Measurements from ENCODE around the gene RAE1.

The RAE1 gene

GRCh38 chr20:57372157-57372556, 21.1 kb downstream of the RAE1 start:
- no peak for DNase-seq (ENCODE audit: low spot score)

GRCh38 chr20:57372581-57373350, 21.7 kb downstream of the RAE1 start:
- no peak for DNase-seq (ENCODE audit: low spot score)

- DNase-seq (ENCODE audit: low spot score), result no peak
Observed at GRCh38 chr20:57374343-57374930, 23.4 kb downstream of the RAE1 start.

- no peak for DNase-seq (ENCODE audit: low spot score)
Observed at GRCh38 chr20:57374931-57375651, 24.0 kb downstream of the RAE1 start.

DNA sequence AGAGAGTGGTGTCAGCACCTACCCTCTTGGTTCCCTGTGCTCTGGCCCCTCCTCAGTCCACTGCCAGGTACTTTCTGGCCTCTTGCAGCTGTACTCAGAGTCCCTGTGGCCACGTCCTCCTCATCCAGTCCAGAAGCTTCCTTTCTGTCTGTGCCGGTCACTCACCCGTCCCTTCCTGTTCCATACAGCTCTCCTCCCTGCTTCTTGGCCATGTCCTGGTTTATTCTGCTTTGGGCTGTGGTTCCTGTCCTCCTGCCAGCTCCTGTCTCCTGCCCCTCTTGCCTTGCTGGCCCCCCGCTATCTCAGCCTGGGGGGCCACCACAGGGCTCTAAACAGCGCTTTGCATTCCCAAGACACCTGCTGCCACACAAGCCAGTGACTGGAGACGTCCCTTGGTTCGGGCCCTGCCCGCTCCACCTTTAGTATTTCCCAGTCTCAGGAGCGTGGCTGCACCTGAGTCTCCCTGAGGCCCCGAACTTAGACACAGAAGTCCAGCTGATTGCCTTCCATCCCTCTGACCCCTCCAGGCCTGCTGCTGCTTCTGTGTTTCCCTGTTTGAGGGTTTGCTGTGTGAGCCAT, 24.7 kb downstream of the RAE1 start:
- no peak for DNase-seq (ENCODE audit: low spot score)

DNA sequence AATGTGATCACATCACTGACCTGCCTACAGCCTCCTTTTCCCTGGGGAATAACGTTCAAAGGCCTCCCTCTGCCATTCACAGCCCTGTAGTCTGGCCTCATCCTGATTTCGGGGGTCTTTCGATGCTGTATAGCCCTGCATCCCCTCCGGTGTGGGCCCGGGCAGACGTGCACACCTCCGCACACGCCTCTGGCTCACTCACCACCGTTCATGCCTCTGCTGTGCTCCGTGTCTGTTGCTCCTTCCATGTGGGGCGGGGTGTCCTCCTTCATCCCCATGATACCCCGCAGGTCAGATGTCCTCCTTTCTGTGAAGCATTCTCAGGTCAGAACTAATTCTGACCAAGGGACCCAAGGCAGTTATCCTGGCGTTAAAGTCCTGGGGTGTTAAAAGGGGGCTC, 26.3 kb downstream of the RAE1 start:
- DNase-seq (ENCODE audit: low spot score), result no peak

DNA sequence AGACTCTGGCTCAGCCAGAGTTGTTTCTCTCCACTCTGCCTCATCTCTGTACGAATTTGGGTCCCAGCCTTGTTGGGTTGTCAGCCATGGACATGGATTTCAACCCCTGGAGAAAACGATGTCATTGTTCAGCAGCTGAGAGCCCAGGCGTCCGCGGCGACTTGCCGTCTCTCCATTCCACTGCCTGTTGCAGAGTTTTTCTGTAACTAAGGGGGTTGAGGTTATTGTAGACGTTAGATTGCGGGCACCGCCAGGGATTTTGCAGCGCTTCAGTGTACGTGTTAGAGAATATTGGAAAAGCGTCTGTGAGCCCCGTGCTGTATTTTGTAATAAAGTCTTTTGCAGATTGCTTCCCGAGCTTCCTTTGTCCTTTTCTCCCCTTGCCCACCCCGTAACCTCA, 27.1 kb downstream of the RAE1 start:
- no peak for DNase-seq (ENCODE audit: low spot score)

DNA sequence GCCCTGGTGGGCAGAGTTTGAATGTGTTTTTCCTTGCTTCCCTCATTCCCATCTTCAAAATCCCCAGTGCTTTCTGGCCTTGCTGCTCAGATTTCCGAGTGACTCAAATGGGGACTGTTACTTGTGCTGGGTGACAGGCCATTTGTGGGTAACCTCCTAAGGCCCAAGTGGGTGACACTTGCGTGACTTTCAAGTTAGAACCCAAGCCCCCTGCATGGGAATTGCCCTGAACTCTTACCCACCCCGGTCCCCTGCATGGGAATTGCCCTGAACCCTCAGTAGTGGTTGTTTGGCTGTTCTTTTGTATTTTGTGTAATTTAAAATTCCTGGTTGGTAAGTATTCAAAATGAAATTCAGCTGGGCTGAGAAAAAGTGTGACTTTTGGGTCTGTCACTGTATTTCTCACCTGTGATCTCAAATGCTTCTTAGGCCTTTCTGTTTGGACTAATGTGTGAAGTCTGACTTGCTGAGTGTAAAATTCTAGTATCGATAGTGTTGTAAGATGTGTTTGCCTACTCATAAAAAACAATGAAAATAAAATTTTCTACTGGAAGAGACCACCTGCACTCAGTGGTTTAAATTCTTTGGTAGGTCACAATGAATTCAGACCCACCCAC, 27.7 kb downstream of the RAE1 start:
- DNase-seq (ENCODE audit: low spot score), result no peak

DNA sequence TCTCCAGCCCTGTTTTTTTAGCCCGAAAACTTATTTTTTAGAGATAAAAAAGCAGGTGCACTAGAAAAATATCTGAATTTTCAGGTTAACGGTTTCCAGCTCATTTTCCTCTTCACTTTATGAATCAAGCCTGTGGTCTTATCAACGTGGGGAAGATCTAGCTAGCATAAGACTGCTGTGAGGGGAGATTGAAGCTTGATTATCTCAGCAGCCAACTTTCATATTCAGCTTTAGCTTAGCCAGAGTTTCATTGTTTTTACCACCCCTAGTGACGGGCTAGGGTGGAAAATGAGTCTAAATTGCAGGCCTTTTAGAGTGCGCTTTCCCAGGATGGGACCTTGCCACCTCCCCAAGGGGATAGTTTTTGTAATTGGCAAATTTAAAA, 28.2 kb downstream of the RAE1 start:
- DNase-seq (ENCODE audit: low spot score), result no peak

GRCh38 chr20:57380081-57380750, 29.2 kb downstream of the RAE1 start:
- DNase-seq (ENCODE audit: low spot score), result no peak

GRCh38 chr20:57381596-57382503, 30.8 kb downstream of the RAE1 start:
- peak; percentile 82 for DNase-seq (ENCODE audit: low spot score)

DNA sequence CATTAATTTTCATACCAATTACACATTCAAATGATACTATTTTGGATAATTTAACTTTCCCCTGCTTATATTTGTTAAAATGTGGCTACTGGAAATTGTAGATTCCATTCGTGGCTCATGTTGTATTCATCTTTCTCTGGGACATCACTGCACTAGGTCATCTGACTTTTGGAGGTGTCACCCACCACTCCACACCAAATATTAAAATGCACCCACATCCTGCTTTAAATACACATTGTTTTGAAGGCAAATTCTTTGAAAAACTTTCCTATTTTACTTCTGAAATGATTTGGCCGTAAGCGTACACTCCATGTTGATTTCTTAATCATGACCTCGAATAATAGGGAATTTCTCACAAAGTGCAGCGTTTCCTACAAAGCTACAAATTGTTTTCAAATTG, 31.5 kb downstream of the RAE1 start:
- DNase-seq (ENCODE audit: low spot score), result no peak

- DNase-seq (ENCODE audit: low spot score), result peak; percentile 30
Observed at GRCh38 chr20:57383447-57384347, 32.6 kb downstream of the RAE1 start.

- DNase-seq (ENCODE audit: low spot score), result no peak
Observed at GRCh38 chr20:57384486-57384885, 33.4 kb downstream of the RAE1 start.

DNA sequence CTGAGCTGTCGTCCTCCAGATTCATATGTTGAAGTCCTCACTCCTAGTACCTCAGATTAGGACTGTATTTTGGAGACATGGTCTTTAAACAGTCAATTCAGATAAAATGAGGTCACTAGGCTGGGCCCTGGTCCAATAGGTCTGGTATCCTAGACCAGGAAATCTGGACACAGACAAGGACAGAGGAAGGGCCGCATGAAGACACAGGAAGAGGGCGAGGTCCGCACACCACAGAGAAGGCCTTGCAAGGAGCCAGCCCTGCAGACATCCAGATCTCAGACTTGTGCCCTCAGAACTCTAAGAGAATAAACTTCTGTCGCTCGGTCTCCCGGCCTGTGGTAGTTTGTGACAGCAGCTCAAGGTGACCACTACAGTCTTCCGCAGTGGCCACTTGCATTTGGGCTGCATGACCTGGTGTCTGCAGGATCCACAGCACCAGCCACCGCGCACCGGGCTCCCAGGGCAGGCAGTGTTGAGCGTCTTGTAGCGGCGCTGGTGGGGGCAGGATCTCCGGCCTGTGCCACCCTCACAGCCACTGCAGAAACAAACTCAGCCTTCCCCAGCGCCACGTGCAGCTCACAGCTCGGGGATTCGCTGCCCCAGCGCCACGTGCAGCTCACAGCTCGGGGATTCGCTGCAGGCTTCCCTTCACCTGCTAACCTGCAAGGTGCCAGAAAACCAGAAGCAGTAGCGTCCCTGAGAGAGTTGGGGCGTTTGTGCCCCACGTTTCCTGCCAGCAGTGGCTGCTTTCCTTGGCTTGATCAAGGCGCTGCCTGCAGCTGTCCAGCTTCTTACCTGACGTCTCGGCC, 34.1 kb downstream of the RAE1 start:
- DNase-seq (ENCODE audit: low spot score), result peak; percentile 44

DNA sequence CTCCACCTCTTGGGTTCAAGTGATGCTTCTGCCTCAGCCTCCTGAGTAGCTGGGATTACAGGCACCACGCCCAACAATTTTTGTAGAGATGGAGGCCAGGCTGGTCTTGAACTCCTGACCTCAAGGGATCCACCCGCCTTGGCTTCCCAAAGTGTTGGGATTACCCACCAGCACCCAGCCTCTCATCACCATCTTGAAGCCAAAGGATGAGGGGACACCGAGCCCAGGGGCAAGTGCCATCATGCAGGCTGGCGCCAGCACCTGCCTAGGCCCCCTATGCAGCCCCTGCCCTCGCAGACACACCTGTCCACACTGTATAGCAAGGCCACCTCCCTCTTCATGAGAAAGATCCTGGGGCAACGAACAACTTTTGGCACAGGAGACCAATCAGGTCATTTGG, 34.9 kb downstream of the RAE1 start:
- DNase-seq (ENCODE audit: low spot score), result no peak

GRCh38 chr20:57386762-57387161, 35.7 kb downstream of the RAE1 start:
- DNase-seq (ENCODE audit: low spot score), result peak; percentile 40

DNA sequence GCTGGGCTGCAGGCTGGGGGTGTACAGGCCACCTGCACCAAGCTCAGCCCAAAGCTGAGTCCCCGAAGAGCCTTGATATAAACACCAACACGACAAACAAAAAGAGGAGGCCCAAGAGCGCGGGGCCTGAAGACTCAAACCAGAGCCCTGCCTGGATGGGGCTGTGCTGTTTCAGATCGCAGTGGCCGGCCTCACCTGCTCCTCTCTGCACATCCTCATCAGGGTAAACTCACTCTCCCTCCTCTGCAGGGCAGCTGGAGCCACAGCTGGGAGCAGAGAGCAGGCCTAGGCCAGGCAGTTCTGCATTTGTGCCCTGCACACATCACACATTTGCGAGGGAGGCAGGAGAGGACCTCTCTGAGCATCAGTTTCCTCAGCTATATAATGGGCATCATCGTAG, 36.4 kb downstream of the RAE1 start:
- DNase-seq (ENCODE audit: low spot score), result no peak

DNA sequence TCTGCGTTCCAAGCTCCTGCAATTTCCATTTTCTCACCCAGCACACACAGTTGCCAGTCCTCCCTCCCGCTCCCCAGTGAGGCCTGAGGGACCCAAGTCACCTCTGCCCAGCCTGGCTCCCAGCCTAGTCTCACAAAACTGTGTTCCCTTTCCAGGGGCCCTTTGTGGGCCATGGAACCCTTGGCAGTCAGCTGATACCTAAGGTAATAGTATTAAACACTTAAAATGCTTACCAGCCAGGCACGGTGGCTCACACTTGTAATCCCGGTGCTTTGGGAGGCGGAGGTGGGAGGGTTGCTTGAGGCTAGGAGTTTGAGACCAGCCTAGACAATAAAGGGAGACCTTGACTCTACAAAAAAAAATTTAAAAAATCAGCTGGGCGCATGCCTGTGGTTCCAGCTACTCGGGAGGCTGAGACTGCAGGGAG, 36.9 kb downstream of the RAE1 start:
- DNase-seq (ENCODE audit: low spot score), result no peak

Measured in left forelimb (tissue), 1 donor.